ENCODE measurements around the gene BYSL. TPM values are rescaled to one million over a fixed set of nuclear protein-coding genes. Genes with fewer than 3 reads are reported as not detected.

BYSL gene, protein sequence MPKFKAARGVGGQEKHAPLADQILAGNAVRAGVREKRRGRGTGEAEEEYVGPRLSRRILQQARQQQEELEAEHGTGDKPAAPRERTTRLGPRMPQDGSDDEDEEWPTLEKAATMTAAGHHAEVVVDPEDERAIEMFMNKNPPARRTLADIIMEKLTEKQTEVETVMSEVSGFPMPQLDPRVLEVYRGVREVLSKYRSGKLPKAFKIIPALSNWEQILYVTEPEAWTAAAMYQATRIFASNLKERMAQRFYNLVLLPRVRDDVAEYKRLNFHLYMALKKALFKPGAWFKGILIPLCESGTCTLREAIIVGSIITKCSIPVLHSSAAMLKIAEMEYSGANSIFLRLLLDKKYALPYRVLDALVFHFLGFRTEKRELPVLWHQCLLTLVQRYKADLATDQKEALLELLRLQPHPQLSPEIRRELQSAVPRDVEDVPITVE
- 68.3 and 75.5 TPM in 2 replicates for total RNA-seq (2014; rRNA removed; shearing (Covaris generic))

DNA sequence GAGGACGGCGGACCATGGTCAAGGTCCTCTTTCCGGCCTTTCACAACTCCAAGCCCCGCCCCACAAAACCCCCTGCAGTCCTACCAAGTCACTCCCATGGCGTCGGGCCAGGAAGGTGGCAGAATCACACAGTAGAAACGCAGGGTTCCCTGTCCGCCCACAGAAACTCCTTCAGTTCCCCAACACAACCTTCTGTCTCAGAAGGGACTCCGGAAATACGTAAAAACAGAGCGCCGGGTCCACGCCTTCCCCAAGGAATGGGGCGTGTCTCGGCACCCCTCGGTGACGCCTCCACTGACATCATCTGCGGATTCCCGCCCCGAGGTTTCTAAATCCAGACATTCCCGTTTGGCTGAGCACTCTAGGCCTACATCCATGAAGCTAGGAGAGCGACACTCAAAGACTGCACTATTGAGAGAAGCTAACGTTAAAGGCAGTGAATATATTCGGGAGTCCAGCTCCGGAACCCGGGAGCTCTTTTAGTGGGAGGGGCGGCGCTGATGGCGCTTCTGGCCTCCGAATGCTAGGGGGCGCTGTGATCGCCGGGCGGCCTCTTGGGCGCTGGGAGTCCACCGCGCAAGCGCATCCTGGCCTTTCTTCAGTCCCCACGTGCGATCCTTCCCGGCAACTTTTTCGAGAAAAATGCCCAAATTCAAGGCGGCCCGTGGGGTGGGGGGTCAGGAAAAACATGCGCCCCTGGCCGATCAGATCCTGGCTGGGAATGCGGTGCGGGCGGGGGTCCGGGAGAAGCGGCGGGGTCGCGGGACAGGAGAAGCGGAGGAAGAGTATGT, at the start of gene BYSL, which contains the start of gene MED20:
Gene BYSL, plus strand, starts transcription at position 579 of the 791 bp plus-strand sequence. Its CDS starts 64 bp downstream, at position 643.
Gene MED20, minus strand, starts transcription at position 219 of the 791 bp plus-strand sequence. Its CDS starts 121 bp downstream, at position 98.
- peak; percentile 96 for DNase-seq (ENCODE audit: low spot score)
- in situ Hi-C loops (cut with HindIII; ENCODE audit: low sequenced_read_pairs) = no loop called here

DNA sequence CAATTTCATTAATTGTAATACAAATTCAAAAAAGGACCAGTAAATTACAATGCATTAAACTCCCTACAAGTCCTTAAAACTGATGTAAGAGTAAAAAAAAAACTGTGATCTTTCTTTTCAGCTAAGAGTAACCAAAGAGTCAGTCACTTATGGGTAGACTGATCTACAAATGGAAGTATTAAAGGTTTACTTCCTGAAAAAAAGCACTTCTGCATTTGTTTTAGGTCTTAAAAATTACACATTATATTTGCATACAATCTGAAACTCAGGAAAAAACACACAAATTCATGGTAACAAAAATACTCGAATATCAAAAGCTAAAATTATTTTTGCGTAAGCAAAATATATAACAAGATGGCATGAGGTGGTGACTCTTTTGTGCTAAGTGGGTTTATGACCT, 49.6 kb upstream of the BYSL start:
- in situ Hi-C loops (cut with HindIII; ENCODE audit: low sequenced_read_pairs) = no loop called here
- no peak for DNase-seq (ENCODE audit: low spot score)

DNA sequence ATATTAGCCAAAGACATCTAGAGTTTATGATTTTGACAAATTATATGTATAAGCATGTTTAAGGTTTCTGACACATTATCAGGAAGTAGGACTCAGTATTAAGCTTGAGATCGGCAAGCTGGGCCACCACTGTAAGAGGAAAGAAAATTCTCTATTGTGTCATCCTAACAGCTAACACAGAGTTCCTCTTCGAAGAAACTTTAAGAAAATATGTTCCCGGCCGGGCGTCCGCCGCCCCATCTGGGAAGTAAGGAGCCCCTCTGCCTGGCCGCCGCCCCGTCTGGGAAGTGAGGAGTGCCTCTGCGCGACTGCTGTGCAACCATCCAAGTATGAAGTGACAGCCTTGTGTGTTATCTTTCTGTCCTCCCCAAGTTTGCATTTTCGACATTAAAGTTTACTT, 49.2 kb upstream of the BYSL start:
- DNase-seq (ENCODE audit: low spot score) = no peak
- in situ Hi-C loops (cut with HindIII; ENCODE audit: low sequenced_read_pairs) = no loop called here

DNA sequence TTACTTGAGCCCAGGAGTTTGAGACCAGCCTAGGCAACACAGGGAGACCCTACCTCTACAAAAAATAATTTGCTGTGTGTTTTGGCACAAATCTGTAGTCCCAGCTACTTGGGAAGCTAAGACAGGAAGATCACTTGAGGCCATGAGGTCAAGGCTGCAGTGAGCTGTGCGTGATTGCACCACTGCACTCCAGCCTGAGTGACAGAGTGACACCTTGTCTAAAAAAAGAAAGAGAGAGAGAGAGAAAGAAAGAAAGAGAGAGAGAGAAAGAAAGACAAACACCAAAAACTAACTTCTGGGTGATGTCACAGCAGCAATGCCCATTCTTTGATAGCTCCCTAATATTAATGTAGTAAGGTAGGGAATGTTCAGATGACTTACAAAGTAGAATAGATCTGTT, 46.6 kb upstream of the BYSL start:
- in situ Hi-C loops (cut with HindIII; ENCODE audit: low sequenced_read_pairs) = no loop called here
- DNase-seq (ENCODE audit: low spot score) = no peak

DNA sequence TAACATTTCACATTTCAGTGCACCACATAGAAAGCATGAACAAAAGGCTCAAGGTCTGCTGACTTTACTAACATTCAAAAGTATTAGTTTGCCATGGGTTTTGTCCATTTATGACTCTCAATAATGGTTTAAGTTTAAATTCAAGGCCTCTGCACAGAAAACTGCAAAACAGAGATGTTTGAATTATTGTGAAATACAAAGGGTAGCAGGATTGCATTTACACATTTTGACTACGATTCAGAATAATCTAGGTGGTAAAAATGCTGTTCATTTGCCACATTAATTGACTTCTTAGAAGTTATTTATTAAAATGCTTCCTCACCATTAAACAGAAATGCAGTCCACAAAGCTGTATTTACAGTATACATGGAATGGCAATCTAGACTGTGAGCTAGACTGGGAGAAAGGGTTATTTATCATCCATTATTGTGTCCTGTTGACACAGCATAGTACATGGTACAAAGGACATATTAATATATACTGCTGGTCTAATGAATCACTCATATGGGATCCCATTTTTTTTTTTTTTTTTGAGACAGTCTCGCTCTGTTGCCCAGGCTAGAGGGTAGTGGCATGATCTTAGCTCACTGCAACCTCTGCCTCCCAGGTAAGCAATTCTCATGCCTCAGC, 44.1 kb upstream of the BYSL start:
- in situ Hi-C loops (cut with HindIII; ENCODE audit: low sequenced_read_pairs) = no loop called here
- no peak for DNase-seq (ENCODE audit: low spot score)

DNA sequence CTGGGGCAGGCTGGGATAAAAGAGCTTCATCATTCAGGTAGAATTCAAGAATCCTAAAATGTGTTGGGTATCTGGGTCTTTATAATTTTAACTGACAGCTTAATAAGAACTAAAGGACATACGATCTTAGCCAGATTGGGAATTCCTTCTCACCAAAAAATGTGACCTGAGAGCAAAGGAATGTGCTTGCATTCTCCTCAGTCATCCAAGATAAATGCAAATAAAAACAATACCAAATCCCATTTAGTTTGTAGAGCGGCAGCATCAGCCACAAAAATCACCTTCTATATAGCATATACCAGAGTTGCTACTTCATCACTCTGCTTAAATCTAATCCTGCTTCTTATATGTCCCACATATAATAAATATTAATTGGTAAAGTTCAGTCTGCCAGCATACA, 43.1 kb upstream of the BYSL start:
- in situ Hi-C loops (cut with HindIII; ENCODE audit: low sequenced_read_pairs) = no loop called here
- no peak for DNase-seq (ENCODE audit: low spot score)

DNA sequence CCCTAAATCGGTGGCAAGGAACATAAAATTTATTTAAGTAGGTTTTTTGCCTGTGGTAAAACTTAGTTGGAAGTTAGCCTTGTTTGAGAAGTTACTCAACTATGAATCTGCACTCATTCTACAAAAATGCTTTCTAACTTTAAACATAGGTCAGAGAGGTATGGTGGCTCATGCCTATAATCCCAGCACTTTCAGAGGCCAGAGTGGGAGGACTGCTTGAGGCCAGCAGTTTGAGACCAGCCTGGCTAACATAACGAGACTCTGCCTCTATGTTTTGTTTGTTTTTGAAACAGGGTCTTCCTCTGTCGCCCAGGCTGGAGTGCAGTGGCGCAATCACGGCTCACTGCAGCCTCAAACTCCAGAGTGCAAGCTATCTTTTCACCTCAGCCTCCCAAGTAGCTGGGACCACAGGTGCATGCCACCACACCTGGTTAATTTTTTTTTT, 42.3 kb upstream of the BYSL start:
- in situ Hi-C loops (cut with HindIII; ENCODE audit: low sequenced_read_pairs) = no loop called here

DNA sequence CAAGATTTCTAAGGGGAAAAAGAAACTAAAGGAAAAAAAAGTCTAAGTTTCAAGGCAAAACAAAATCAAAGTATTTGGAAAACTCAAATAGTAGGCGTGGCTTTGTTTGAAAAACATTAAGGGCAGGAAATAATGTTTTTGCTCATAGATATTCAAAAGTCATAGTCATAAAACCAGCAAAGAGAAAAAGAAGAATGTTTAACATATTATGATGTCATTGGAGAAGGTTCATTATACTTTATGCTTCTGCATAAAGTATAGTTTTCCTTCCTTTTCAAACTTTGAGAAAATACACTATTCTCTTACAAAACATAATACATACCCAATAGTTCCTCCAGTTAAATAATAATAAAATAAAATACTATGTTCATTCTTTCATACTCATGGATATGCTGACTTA, 39.8 kb upstream of the BYSL start:
- no peak for DNase-seq (ENCODE audit: low spot score)
- in situ Hi-C loops (cut with HindIII; ENCODE audit: low sequenced_read_pairs) = no loop called here

More for the DNA sequence above, 42.3 kb upstream of the BYSL start:
- no peak for DNase-seq (ENCODE audit: low spot score)

DNA sequence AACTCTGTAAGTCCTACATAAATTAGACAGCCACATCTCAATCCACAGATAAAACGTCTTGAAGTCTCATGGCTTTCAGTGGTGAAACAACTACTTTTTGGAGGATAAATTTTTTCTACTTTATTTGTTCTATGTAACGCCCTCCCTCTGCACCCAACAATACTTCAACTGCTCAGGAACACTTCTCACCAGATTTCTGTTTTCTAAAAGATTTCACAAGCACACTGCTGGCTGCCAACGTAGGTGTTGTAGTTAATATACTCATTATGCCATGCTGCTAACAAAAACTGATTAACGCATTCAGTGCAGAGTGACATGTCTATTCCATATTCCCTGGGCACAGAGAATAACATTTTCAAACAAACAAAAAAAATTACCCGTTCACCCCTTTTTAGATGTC, 36.3 kb upstream of the BYSL start:
- in situ Hi-C loops (cut with HindIII; ENCODE audit: low sequenced_read_pairs) = no loop called here
- no peak for DNase-seq (ENCODE audit: low spot score)

DNA sequence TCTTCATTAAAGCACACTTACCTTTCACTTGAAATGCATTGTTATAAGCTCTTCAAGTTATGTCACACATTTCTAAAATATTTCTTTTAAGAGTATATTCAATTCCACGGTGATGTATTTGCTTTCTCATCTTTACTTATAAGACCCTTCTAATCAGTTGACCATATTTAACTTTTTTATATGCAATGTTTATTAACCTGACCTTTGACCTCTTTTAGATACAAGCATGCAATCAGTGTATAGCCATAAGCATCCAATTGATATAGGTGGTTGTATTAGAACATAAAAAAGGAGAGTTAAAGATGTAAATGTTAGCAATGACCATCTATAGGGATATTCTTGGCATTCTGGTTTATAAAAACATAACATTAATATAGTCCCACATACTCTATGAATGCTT, 35.4 kb upstream of the BYSL start:
- DNase-seq (ENCODE audit: low spot score) = no peak
- in situ Hi-C loops (cut with HindIII; ENCODE audit: low sequenced_read_pairs) = no loop called here

DNA sequence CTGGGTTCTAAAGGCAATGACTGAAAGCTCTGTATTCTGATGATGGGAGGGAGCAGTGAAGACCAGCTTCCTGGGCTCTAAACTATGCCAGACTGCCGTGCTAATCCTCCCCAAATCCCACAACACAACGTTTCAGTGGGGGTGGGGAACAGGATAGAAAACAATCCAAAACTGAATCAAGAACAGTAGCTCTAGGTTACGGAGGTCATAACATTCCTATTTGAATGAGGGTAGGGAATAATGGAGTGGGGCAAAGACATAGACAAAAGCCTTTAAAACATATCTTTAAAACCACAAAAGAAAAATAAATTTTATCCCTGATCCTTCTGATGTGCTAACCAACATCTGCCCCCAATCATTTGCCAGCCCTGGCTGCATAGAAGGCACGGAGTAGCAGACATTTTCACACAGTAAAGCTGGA, 34.0 kb upstream of the BYSL start:
- DNase-seq (ENCODE audit: low spot score) = no peak
- in situ Hi-C loops (cut with HindIII; ENCODE audit: low sequenced_read_pairs) = no loop called here

DNA sequence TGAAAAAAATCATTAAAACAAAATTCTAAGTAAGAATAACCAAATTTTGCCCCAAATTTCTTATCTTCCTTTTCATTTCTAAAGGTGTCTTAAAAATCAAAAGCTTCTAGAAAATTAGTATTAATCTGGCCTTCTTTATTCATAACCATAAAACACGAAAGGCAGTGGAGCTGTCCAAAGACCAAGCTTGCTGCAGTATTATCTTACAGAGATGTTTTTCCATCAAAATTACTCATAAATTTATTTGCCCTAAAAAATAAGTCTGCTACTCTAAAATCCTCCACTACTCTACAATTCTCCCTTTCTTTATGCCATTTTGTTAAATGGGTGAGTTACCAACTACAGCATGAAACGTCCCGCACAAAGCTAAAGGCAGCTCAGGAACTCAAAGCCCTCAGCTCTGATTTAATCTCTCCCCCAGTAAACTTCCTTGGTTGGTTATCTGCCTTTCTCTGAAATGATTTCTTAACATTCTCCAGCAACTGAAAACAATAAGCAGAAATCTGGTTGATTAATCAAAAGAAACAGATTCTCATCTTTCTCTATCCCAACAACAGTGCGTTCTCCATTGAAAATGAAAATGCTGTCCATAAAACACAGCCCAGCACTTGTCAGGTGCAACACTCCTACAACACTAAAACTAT, 28.3 kb upstream of the BYSL start:
- in situ Hi-C loops (cut with HindIII; ENCODE audit: low sequenced_read_pairs) = no loop called here
- DNase-seq (ENCODE audit: low spot score) = peak; percentile 8

DNA sequence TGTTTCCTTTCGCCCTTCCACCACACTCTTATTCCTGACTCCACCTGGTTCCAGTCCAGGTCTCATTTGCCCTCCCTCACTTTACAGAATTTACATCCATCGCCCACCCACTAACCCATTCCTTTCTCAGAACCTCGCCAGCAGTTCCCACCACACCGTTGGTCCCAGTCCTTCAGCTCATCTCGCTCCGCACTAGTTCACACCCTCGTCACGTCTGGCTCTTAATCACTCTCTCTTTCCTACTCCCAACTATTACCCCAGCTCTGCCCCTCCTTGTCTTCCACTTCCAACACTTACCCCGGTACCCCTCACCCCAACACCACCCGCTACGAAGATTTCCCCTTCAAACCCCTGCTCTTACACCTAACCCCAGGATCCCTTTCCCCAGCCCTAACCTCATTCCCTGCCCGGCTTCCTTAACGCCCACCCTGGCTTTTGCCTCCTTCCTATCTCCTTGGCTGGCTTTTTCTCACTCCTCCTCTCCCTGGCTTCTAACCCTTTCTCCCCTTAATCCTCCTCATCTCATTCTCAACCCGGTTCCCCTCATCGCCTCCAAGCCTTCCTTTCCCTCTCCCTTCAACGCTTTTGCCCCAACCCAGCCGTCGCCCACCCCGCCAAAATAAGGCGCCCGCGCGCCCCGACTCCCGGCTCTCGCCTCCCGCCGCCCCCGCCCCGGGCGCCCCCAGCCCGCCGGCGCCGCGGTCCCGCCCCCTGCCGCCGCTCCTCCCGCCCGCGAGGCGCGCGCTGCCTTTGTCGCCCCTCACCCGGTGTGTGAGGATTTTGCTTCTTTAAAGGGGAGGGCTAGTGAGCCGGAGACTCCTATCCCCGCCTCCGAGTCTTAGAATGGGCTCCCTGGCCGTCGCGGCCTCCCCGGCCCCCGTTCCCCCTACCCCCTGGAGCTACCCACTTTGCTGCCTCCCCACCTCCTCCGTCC, 26.7 kb upstream of the BYSL start:
- in situ Hi-C loops (cut with HindIII; ENCODE audit: low sequenced_read_pairs) = no loop called here
- peak; percentile 47 for DNase-seq (ENCODE audit: low spot score)

DNA sequence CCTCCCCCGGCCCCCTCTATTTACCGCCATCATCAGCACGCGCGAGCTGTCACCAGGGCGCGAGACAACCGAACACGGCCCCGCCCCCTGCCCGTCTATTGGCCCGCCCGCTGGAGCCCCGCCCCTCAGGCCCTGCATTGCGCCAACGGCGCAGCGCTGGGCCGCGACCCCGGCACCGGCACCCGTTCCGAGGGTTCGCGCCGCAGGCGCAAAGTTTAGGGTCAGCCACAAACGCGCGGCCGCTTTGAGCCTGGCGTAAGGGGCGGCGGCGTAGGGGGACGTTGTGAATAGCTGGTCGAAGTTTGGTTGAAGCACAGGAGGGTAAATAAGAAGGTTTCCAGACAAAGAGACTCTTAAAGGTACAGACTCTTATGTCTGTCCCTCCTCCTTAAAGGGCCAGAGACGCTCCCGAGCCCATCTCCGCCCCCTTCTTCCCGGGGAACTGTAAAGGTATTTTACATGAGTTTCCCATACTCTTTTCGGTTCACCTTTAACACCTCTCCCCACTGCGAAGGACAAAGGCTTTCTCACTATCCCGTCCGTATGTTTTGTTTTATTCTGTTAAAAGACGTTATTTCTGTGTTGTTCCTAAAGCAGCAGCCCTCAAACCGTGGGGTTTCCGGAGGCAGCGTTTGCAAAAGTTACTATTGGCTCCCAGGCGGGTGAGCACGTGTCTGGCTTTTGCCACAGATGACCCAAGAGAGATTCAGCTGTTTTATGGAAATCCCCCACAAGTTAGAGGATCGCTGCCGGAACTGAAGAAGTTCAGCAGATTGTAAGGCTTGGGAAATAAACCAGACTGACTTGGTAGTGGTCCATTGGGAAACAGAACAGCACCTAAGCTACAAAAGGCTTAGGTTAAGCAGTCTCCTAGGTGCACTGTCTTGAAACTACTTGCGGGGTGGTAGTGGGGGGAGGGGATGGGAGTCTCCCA, 25.7 kb upstream of the BYSL start, which contains the start of gene USP49:
Gene USP49, minus strand, starts transcription at position 76 of the 934 bp plus-strand sequence. CDS start 88,392 bp downstream, outside the sequence.
- peak; percentile 87 for DNase-seq (ENCODE audit: low spot score)
- in situ Hi-C loops (cut with HindIII; ENCODE audit: low sequenced_read_pairs) = no loop called here

DNA sequence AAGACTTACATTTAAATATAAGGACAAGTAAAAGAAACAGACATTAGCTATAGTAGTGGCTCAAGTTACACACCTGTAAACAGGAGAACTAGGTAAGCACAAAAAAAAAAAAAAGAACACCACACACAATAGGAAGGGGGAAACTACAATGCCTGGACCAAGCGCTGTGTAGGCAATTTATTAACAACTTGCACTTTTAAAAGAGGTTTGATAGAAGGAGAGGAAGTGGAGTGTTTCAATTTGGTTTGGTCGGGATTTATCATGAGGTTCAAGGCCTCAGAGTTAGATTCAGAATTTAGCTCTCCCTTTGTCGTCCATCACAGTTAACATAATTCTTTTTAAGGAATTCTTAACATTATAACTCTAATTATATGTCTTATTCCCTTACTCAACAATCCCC, 25.0 kb upstream of the BYSL start:
- no peak for DNase-seq (ENCODE audit: low spot score)
- in situ Hi-C loops (cut with HindIII; ENCODE audit: low sequenced_read_pairs) = no loop called here

DNA sequence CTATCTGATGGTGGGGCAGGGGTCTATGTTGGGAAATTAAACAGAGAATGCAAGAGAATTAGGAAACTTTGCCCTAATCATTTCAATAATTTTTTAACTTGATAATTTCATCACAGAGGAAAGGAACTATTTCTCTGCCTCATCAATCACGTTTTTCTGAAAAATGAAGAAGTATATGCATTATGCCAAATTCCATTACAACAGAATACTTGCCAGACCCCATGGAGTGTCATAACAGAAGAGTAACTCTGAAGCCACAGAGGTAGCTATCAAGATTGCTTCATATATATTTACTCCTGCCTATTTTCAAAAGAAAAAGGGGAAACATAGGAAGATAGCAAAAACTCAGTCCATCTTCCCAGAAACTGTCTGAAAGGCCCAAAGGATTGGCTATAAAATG, 20.4 kb upstream of the BYSL start:
- in situ Hi-C loops (cut with HindIII; ENCODE audit: low sequenced_read_pairs) = no loop called here
- DNase-seq (ENCODE audit: low spot score) = no peak

DNA sequence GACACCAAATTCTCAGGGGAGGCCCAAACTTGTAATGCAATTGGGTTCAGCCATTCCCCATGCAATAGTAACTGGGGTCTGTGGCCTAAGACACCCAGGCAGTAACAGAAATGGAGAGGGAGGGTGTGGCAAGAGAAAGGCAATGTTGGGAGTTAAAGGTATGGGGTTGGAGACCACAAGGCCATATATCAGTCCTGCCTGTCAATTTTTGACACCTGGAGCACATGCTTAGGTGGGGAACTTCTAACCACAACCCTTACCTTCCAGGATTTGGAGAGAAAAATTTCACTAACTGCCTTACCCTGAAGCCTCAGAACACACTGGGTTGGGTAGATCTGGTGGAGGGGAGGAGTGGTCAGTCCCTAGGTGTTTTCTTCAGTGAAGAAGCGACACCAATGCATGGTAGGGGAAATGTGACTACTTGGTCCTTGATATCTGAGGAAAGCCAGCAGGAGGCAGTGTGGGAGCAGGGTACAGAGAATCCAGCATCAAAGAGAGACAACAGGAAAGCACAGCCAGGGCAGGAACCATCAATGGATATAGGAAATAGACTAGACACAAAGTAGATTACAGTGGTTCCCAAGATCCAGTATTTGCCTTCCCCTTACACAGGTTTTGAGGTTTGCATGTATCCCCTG, 19.3 kb upstream of the BYSL start:
- in situ Hi-C loops (cut with HindIII; ENCODE audit: low sequenced_read_pairs) = no loop called here

More for the DNA sequence above, 19.3 kb upstream of the BYSL start:
- DNase-seq (ENCODE audit: low spot score) = no peak
